ENCODE measurements around the gene OR6C4.
"Not testable (repeated sequence)": the region's sequence is repeated elsewhere in the genome, so short reads cannot be mapped to it uniquely, and the experiment has no call there.

The OR6C4 gene

DNA sequence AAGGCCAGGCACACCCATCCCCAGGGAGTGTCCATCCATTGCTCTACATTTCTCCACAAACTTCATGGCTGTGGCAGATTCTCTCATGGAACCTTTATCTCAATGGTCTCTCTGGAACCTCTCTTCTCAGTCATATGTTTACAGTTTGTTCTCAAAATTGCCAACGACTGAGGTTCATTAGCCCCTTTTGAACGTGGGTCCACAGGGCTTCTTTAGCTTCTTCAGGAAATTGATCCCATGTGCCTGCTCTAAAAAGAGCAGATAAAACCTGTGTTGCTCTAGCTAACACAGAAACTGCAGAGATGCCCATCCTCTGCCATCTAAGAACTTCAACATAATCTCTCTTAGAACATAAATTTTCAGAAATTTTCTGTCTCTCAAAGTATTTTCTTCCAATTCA, at the start of gene OR6C4:
TSS of gene OR6C4 (plus strand) at position 301 of the 400 bp plus-strand sequence. CDS start 1,625 bp downstream, outside the sequence.
- no peak for DNase-seq (ENCODE audit: low read depth)

DNA sequence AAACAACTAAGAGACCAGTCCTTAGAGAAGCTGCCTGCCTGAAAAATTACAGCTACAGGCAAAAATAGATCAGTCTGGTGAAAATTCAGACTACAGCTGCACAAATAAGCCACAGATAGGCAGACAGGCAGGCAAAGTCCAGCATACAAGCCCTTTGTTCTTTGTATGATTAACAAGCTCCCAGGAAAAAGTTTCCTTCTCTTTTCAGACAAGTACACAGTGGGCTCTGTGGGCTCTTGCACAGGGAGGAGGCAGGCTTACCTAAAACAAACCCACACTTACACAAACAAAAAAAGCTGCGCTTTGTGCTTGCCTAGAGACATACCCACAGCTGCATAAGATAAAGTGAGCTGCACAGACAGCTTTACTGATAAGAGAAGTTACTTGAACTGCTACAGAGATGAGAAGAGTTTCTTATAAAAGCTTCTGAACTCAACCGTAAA, 49.6 kb upstream of the OR6C4 start:
- no peak for DNase-seq (ENCODE audit: low read depth)

- DNase-seq (ENCODE audit: low read depth), result no peak
These were observed 47.8 kb upstream of the OR6C4 start for GRCh38 chr12:55501601-55502000.

GRCh38 chr12:55515696-55516095, 33.7 kb upstream of the OR6C4 start:
- DNase-seq (ENCODE audit: low read depth), result no peak

- no peak for DNase-seq (ENCODE audit: low read depth)
These were observed 33.0 kb upstream of the OR6C4 start for GRCh38 chr12:55516391-55516790.

DNA sequence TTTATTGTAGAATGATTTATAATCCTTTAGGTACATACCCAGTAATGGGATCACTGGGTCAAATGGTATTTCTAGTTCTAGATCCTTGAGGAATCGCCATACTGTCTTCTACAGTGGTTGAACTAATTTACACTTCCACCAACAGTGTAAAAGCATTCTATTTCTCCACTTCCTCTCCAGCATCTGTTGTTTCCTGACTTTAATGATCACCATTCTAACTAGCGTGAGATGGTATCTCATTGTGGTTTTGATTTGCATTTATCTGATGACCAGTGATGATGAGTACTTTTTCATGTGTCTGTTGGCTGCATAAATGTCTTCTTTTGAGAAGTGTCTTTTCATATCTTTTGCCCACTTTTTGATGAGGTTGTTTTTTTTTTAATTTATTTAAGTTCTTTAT, 1.2 kb upstream of the OR6C4 start:
- DNase-seq (ENCODE audit: low read depth), result not testable (repeated sequence)

- DNase-seq (ENCODE audit: low read depth), result no peak
These were observed 646 bp upstream of the OR6C4 start for GRCh38 chr12:55548756-55549155.

DNA sequence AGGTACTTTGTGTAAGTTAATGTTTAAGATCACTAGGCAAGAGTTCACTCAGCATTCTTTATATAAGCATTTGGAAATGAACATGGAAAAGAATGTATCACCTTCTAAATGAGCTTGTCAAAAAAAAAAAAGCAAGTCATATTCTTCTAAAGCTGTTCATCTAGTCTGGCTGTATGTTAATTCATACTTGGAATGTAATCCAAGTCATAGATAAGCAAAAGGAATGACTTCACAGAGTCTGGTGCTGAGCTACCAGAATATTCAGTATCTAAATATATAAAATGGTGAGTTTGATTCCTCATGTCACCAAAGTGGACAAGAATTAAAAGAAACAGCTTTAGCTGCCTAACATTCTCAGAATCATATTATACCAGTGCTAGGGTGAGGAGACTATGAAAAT, 4.9 kb downstream of the OR6C4 start:
- DNase-seq (ENCODE audit: low read depth), result no peak

- not testable (repeated sequence) for DNase-seq (ENCODE audit: low read depth)
These were observed 20.7 kb downstream of the OR6C4 start for GRCh38 chr12:55570060-55570459.

GRCh38 chr12:55570689-55571088, 21.3 kb downstream of the OR6C4 start:
- not testable (repeated sequence) for DNase-seq (ENCODE audit: low read depth)

- DNase-seq (ENCODE audit: low read depth), result no peak
These were observed 22.8 kb downstream of the OR6C4 start, which contains the start of gene OR2AP1 for GRCh38 chr12:55572168-55572567. Gene OR2AP1 (plus strand): TSS chr12:55572468. CDS start chr12:55574415, 1,947 bp downstream.

DNA sequence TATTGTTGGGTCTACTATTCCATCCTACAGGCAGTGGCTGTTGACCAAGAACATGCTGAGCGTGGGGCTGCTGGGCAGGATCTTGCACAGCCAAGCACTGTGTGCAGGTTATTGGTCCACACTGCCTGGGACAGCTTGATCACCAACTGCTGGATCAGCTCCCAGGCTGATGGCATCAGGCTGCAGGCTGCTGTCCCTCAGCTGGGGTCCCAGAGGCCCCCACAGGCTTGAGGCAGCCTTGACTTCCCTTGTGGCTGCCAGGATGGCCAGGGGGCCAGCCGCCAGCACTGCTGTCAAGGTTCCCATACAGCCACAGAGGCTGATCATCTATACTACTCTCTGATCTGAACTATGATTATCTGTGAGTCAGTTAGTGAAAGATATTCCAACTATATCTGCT, 32.7 kb downstream of the OR6C4 start:
- no peak for DNase-seq (ENCODE audit: low read depth)

- no peak for DNase-seq (ENCODE audit: low read depth)
These were observed 36.4 kb downstream of the OR6C4 start for GRCh38 chr12:55585817-55586216.

DNA sequence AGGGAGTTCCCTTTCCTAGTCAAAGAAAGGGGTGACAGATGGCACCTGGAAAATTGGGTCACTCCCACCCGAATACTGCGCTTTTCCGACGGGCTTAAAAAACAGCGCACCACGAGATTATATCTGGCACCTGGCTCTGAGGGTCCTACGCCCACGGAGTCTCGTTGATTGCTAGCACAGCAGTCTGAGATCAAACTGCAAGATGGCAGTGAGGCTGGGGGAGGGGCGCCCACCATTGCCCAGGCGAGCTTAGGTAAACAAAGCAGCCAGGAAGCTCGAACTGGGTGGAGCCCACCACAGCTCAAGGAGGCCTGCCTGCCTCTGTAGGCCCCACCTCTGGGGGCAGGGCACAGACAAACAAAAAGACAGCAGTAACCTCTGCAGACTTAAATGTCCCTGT, 40.8 kb downstream of the OR6C4 start:
- not testable (repeated sequence) for DNase-seq (ENCODE audit: low read depth)
